GM21390 (cell line): Measurements from ENCODE around the gene PAX5.

ENCODE experiments used
- ATAC-seq: cut with Tn5 transposase; IDR thresholded peaks from one replicate; pipeline ENCODE4 v1.9.1; 2021; ENCODE audit not compliant: unreplicated experiment

Gene PAX5

DNA sequence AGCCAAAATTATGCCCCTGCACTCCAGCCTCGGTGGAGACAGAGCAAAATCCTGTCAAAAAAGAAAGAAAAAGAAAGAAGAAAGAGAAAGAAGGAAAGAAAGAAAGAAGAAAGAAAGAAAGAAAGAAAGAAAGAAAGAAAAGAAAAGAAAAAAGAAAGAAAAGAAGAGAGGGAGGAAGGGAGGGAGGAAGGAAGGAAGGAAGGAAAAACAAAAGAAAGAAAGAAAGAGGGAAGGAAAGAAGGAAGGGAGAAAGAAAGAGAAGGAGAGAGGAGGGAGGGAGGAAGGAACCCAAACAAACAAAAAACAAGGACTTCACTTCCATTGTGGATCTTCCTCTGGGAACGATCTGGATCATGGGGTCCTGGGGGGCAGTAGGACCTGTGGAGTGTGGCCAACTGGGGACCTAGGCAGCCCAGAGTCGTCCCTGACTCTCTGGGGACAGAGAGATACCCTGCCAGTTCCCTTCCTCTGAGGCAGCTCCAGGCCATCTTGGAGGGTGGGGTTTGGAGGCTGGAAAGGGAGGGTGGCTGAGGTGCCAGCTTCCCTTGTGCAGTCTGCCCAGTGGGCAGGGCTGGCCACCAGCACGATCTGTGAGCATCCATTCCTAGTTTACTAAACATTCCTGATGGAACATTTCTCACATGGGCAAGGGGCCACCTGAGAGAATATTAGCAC lies 216.8 kb downstream of the PAX5 start:
- ATAC-seq: no peak

DNA sequence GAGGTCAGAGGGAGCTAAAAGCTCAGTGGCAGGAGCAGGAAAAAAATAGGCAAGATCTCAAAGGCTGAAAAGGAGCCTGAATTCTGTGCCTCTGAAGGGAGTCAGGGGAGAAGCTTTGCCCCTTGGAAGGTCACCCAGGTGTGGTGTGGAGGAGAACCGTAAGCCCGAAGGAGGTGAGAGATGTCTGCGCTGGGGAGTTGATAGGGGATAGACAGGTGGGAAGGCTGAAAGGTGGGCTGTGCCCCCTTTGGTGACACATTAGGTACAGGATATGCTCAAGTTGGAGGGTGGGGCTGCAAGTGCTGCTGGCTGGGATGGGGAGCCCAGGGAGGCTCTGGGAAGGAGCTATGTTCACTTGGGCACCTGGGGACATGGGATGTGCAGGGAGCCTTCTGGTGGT lies 217.7 kb downstream of the PAX5 start:
- ATAC-seq: no peak

DNA sequence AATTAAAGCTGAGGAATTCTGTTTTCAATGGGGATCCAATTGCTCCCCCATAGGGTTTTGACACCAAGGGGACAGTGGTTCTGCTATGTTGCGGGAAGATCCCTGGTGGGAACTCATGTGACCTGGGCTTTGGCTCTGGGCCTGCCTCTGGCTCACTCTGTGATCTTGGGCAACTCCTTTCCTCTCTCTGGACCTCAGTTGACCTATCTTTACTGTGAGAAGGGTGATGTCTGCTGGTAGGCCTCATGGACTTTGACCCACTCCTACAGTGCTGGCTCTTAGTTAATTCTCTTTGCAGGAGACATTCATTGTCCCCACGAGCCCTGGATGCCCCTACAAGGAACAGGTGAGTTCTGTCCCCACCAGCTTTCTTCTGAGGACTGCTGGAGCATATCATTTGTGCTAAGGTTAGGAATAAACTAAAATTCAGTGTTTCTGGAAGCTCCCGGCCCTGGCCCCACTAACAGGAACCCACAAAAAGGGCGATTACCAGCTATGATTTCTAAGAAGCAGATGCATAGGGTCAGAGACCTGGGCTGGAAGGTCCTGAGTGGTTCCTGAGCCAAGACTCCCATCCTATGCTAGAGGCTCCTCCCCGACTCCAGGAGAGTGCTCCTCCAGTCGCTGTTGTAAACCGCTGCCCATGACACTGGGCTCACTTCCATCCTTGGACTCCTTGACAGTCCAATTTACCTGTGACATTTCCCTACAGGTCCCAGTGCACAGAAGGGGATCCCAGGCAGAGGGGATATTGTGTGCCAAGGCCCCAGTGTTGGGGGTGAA lies 218.3 kb downstream of the PAX5 start:
- ATAC-seq: no peak

DNA sequence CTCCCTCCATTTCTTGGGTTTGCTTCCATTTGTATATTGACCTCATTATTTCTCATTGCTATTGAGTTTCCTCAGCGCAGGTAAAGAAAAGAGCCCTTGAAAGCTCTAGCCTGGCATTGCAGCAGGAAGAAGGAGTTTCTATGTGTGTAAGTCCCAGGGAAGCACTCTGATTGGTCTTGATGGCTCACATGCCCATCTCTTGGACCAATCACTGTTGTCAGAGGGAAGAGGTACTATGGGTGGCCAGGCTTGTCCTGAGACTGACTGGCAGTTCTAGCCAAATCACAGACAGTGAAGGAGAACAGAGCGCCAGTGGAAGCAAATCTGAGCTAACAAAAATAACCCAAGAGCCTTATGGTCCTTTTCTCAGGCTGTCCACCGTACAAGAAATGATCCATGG lies 219.0 kb downstream of the PAX5 start:
- no peak for ATAC-seq

DNA sequence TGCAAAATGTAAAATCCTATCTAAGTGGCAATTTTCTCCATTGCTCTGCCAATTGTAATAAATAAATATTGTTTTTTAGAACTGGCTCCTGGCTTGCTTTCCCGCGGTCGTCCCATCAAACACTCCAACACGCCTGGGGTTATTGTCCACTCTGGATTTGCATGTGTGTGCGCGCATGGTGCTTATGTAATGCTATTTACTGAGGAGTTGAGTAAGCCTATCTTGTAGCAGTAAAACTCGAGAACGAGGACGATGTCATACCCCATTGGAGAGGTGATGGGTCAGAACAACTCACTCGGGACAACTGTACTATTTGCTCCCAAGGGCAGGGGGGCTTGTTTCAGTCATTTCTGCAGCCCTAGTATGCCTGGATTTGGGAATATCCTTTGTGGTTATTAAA lies 220.9 kb downstream of the PAX5 start:
- no peak for ATAC-seq

DNA sequence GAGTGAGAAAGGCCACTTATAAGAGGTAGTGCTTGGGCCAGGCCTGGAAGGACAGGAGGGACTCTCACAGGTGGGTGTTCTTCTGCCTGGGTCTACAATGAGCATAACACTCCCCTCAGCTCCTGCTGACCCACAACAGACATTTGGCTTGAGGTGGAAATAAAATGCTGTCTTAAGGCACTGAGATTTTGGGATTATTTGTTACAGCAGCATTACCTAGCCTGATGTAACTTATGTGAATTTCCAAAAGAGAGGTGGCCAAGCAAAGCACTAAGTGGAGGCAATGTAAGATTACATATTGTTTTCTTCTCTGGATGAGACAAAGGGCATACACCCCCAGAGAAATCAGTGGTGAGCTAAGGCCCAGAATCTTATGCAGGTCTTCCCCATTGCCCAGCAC lies 221.5 kb downstream of the PAX5 start:
- no peak for ATAC-seq

DNA sequence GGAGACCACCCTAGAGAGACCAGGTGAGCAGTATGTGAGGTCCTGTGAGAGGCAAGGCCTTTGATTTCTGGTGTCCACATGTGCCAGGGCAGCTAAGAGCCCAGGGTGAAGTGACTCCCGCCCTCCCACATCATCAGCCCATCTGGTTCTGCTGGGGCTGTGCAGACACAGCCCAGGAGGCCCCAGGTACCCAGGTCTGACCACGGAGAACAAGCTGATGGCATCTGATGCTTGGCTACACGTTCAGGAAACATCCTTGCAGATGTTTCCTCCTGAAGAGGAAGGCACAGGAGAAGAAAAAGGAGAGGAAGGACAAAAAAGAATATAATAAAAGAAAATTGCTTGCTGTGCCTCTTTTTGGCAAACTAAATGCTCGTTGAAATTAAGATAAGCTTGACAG lies 225.8 kb downstream of the PAX5 start:
- no peak for ATAC-seq

DNA sequence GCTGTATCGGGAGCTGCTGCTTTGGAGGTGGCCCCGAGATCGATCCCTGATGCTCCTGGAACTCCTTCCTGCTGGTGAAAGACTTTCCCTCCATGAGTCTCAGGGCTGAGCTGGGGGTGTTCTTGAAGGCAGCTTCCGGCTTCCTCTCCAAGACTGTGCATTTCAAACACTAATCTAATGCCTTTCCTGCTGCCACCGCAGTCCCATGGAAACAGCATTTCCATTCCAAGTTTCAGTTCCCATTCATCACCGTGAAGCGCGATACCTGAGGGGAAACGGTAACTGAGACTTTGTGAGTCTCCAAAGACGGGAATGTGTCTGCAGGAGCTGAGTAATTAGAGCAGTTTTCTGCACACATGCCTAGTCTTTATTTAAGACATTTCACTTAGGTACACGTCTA lies 230.1 kb downstream of the PAX5 start:
- no peak for ATAC-seq

DNA sequence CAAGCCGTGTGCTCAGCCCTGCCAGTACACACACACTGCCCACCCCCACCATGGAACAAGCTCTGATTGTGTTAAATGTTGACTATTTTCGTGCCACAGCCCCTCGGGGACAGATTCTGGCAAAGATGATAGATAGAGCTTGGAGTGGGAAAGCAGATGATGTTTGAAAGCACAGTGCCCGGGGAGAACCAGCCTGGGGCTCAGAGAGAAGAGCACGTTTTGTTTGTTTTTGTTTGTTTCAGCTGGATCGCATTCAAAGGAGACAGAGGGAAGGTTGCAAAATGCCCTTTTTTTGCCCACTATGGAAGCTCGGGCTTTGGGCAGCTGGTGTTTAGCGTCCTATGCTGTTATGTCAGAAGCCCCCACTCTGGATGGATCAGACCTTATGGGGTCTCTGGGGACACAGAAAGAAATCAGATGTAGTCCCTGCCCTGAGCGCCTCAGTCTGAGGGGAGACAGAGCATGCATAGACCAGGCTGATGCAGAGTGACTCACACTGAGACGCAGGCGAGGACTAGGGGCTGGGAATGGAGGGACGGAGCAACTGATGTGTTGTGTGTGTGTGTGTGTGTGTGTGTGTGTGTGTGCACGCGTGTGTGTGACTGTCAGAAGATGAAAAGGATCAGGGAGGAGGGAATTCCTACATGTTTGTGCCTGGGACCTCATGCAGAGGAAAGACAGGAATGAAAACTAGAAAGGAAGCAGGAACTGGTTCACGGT lies 231.7 kb downstream of the PAX5 start:
- no peak for ATAC-seq

DNA sequence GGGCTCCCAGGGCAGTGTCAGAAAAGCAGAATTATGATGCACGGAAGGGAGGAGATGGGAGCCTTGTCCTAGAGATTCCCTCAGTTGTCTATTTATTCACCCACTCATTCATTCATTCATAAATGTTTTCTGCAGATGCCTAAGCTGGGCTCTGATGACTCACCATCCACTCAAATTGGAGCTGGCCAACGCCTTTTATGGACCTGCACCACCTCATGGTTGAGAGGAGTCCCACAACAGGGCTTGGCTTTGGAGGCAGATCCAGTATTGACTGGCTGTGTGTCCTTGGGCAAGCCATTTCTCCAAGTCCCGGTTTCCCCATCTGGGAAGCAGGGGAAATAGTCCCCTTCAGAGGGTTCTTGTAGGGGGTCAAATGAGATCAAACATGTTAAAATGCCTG lies 233.6 kb downstream of the PAX5 start:
- ATAC-seq: no peak

DNA sequence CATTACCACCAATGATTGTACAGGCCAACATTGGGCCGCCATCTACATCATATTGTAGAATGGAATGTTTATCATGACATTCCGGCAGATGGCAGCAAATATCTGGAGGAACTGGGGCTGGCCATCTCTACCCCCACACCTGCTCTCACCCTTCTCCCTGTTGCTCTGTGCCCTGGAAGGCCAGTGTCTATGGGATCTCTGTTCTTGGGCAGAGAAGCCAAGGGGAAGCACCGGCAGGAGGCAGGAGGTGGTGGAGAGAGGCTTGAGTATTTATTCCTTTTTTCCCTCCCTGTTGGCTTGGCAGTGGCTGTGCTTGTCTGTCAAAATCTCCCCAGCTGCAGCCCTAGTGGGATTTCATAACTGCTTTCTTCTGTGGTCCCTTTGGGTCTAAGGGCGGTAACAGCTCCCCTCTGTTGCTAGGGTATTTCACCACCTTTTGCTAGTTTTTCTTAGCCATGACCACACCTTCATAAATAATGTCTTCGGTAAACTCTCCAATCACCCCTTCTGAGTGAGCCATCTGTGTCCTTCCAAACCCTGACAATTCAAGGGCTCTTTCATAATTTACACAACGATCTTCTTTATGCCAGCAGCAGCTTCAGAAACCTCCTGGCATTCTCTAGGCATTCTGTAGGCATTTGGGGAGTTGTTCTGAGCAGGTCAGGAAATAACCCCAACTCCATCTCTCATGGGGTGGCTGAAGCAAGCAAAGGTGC lies 235.6 kb downstream of the PAX5 start:
- ATAC-seq: no peak

DNA sequence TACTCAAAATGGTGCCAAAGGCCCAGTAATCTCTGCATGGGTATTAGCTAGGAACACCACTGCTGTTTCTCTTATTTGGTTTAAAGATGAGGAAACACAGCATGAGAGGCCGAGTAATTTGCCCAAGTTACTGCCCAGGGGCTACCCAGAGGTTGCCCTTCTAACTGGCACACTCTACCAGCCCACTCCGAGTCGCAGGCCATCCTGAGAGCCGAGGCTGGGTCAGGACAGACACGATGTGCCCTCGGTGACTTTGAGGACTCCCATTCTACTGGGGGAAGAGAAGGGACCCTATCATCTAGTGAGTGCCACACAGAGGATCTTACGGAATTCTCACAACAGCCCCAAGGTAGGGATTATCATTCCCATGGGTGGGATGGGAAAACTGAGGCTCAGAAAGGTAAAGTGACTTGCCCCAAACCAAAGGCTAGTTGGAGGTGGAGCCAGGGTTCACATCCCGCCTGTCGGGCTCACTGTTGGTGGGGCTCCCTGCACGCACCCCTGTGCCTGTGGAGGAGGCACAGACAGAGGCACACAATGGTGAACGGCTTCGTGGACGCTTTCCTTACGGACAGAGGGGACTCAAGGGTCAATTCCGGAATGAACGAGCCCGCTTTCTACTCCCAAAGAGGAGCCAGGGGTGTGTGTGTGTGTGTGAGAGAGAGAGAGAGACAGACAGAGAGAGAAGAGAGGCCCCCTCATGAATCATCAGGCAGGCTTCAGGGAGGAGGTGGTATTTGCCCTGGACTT lies 236.4 kb downstream of the PAX5 start:
- no peak for ATAC-seq

DNA sequence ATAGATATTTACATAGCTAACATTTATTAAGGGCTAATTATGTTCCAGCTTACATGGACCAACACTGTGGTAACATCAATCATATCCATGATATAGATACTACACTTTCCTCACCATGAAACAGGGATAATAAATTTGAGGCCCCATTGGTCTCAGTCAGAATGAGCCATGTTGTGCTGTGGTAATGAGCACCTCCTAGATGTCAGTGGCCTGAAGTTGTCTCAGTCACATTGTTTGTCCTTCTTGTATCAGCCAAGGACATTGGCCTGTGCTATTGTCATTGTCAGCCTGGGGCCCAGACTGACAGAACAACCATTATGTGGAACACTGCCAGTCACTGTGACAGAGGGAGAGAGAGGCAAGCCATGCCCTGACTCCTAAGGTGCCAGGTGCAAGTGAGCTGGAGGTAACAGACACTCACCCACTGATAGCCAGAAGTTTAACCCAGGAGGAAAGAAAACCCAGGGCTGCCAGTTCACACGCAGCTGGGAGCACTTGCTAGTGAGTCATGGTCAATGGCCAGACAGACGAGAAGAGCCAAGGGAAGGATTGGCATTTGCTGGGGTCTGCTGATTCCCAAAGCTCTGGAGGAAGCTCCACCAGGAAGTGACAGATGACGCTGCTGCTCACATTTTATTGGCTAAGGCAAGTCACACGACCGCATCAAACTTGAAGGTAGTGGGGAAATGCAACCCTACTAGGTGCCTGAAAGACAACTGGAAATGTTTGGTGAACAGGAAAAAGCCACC lies 237.2 kb downstream of the PAX5 start:
- ATAC-seq: no peak

DNA sequence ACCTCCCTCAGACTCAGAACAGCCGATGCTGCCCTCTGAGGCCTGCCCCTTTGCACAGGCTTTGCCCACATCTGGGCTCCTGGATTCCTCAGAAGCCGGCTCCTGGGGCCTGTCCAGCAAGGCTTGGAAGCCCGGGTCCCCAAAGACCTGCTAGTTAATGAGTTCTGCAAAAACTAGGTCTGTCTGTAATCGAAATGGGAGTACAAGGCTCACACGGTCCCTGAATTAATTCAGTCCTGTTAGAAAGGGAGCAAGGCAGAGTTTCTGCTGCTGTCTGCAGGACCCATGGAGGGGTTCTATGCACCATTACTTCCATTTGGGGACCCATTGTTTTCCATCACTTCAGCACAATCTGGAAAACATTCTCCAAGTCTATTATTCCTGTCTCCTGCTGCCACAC lies 239.6 kb downstream of the PAX5 start:
- ATAC-seq: no peak

DNA sequence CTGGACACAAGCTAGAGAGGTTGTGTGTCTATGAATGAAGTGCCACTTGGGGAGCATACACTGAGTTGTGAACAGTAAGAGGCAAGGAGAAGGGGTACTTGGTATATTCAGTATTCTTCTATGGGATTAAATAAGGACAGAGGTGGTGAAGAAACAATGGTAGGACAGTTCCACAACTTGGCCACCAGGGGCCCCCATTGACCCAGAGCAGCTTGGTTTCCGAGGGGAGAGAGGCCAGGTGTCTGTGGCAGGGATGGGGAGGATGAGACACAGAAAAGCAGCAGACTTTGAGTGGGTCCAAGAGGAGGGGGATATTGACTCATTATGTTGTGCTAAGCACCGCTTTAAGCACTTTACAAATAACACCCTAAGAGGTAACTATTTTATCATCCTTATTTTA lies 240.8 kb downstream of the PAX5 start:
- ATAC-seq: no peak

DNA sequence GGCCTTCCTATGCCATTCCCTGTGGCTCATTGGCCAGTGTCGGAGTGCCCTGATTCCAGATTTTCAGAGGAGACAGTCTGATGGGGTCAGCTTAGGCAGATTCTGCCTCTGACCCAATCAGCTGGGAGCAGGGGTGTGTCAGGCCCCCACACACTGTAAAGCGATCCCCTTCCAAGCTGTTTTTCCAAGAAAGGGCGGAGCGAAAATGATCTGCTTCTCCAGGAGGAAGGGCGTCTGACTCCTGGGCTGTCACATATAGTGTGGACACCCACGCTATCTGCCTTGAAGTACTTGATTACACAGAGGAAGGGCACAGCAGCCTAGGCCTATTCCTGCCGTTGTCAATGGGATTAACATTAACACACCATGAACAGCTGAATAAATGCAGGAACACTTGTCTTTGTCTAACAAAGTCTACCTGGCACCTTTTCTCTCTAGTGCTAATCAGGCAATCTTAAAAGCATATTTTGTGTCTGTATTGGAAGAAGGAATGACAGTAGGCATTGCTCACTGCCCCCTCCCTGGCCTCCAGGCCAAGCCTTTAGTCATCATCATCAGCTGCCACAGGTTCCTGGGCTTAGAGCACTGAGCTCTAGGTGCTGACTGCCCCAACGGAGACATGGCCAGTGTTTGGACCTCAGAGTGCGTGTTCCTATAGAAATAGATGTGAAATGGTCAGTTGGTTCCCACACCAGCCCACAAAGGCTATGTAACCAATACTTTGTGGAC lies 242.7 kb downstream of the PAX5 start:
- ATAC-seq: no peak

DNA sequence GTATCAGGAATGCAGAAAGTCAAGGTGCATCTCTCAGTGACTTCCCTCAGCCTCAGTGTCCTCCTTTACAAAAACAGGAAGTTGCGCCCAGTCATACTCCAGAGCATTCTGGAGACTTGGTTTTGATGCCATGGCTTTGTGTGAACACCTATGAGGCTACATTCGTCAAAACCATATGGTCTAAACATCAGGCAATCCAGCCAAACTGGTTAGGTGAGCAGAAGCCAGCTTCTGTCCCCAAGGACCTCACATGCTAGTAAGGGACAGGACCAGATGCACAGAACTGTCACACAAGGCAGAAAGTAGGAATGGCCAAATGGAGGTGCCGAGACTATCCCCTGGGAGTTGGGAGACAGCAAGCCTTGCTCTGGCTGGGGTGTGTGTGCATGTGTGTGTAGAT lies 244.2 kb downstream of the PAX5 start:
- ATAC-seq: no peak

DNA sequence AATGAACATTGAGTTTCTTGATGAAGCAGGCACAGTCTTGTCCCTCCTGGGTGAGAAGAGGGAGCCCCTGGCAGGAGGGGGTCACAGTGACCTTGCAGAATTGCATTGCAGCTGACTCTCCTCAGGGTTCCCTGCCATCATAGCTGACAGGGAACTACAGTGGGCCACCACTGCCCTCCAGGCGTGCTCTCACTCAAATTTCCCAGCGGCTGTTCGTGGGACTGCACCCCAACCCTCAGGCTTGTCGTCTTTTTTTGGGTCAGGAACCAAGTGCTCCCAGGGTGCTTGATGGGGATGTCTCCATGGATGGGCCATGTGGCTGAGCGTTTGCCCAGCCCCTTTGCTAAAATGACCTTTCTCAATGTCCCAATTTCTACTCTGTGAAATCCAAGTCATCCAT lies 245.5 kb downstream of the PAX5 start:
- no peak for ATAC-seq

DNA sequence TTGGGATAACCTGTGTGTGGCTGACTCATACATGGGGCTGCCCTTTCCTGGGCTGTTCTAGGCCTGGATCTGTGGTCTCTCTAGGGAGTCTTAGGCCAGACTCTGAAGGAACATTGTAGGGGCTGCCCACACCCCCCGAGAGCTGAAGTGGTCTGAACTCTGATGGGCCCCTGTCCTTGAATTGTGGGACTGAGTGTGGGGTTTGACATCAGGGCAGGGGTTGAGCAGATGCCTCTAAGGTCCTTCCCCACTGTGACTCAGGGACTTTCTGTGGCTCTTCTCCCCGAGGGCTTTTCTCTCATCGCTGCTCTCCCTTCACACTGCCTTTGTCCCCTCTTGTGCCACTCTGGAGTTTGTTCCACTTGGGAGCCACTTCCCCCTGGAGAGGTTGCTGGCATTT lies 246.4 kb downstream of the PAX5 start:
- ATAC-seq: no peak
